SK-N-SH (cell line): ENCODE data around the gene ACAP2.

Experiments used
- CTCF ChIP-seq: fragments of 200-600 bp; sonication (generic); IDR thresholded peaks from 2 replicates; pipeline ENCODE4 v1.6.1; 2017; ENCODE audit warnings: antibody characterized with exemption, mild to moderate bottlenecking, moderate library complexity
- ELF1 ChIP-seq: IDR thresholded peaks from 2 replicates; pipeline ENCODE4 v1.4.0; 2012
- EZH2phosphoT487 ChIP-seq: fragments of 200-600 bp; sonication (generic); IDR thresholded peaks from 2 replicates; pipeline ENCODE4 v1.6.1; 2017; ENCODE audit warnings: low read depth, mixed run types, mild to moderate bottlenecking, antibody characterized with exemption, moderate library complexity, borderline replicate concordance
- FOSL2 ChIP-seq: IDR thresholded peaks from 2 replicates; pipeline ENCODE4 v1.4.0; 2012; ENCODE audit warnings: low read depth, mild to moderate bottlenecking, moderate library complexity, borderline replicate concordance
- GABPA ChIP-seq: IDR thresholded peaks from 2 replicates; pipeline ENCODE4 v1.4.0; 2012; ENCODE audit warnings: low read depth, mild to moderate bottlenecking
- JUND ChIP-seq: IDR thresholded peaks from 2 replicates; pipeline ENCODE4 v1.4.0; 2012
- MAX ChIP-seq: IDR thresholded peaks from 2 replicates; pipeline ENCODE4 v1.4.0; 2012; ENCODE audit warnings: low read depth
- POLR2AphosphoS5 ChIP-seq: IDR thresholded peaks from 2 replicates; pipeline ENCODE4 v1.6.1; 2012; ENCODE audit warnings: low read depth, low read length
- SMC3 ChIP-seq: IDR thresholded peaks from 2 replicates; pipeline ENCODE4 v1.6.1; 2012; ENCODE audit warnings: low read depth, low read length, improper control_type of control experiment
- TCF12 ChIP-seq: IDR thresholded peaks from 2 replicates; pipeline ENCODE4 v1.4.0; 2012

GRCh38 chr3:195251336-195252065 is 191.3 kb downstream of the ACAP2 start:
- no peak for TF ChIP-seq CTCF
- TF ChIP-seq TCF12: no peak
- no peak for TF ChIP-seq POLR2AphosphoS5
- TF ChIP-seq FOSL2: no peak
- no peak for TF ChIP-seq ELF1
- no peak for TF ChIP-seq MAX
- TF ChIP-seq EZH2phosphoT487: no peak
- TF ChIP-seq GABPA: no peak
- no peak for TF ChIP-seq JUND
- TF ChIP-seq SMC3: no peak
